ENCODE data around the gene CDH16.
"Not testable (repeated sequence)": the region's sequence is repeated elsewhere in the genome, so short reads cannot be mapped to it uniquely, and the experiment has no call there.

The CDH16 gene

DNA sequence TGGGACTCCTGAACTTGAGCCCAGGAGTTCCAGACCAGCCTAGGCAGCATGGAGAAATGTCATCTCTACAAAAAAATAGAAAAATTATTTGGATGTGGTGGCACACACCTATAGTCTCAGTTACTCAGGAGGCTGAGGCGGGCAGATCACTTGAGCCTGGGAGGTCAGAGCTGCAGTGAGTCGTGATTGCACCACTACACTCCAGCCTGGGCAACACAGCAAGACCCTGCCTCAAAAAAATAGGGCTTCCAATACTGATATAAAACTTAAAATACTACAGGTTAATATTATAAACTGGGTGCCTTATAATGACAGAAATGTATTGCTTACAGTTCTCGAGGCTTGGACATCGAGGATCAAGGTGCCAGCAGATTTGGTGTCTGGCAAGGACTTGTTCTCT is 27.3 kb upstream of the CDH16 start:
- H3K79me2 ChIP-seq (ENCODE audit: control insufficient read depth, insufficient read depth, low read length, poor library complexity), result no peaks in the 10 kb centered on the region
- no peak overlapping the region for H4K12ac ChIP-seq (ENCODE audit: low read depth, low read length)
- H2BK5ac ChIP-seq (ENCODE audit: low read depth, low read length, poor library complexity), result no peak overlapping the region
- peaks cover 2% of the 10 kb centered on the region for H3K9me3 ChIP-seq (ENCODE audit: insufficient read depth, low read depth, low read length)
- no peak overlapping the region for H2BK120ac ChIP-seq (ENCODE audit: insufficient read depth, low read length, poor library complexity)
- no peak for DNase-seq
- H3K9ac ChIP-seq (ENCODE audit: low read length), result no peak overlapping the region
- no peak overlapping the region for H4K8ac ChIP-seq (ENCODE audit: low read depth, low read length)
- H2AFZ ChIP-seq (ENCODE audit: insufficient read depth, low read length, poor library complexity), result no peak overlapping the region
- peaks cover 21% of the 10 kb centered on the region for H3K27me3 ChIP-seq (ENCODE audit: insufficient read depth, low read length)
- H3K4me1 ChIP-seq (ENCODE audit: control insufficient read depth in 1 of 2, insufficient read depth in 2 of 2, low read length in 2 of 2), result no peaks in the 10 kb centered on the region
- no peak overlapping the region for H2BK12ac ChIP-seq (ENCODE audit: low read length)
- WGBS (ENCODE audit: extremely low coverage, insufficient coverage, insufficient read length), result no CpG with 5 or more reads among the region's 4 CpGs
- H3K23ac ChIP-seq (ENCODE audit: low read length), result no peak overlapping the region
- no peak overlapping the region for H3K4me2 ChIP-seq (ENCODE audit: low read length)
- no peak overlapping the region for H3K18ac ChIP-seq (ENCODE audit: low read length)
- peaks cover 29 to 30% of the 10 kb centered on the region in 2 experiments for H3K36me3 ChIP-seq (ENCODE audit: control insufficient read depth in 1 of 2, insufficient read depth in 2 of 2, low read length in 2 of 2)
- no peak overlapping the region for H3K27ac ChIP-seq (ENCODE audit: low read depth, low read length)
- no peak overlapping the region for H3K4ac ChIP-seq (ENCODE audit: low read depth, low read length)
- H3K79me1 ChIP-seq (ENCODE audit: low read length), result no peaks in the 10 kb centered on the region
- H4K91ac ChIP-seq (ENCODE audit: low read depth, low read length), result no peak overlapping the region
- no peak overlapping the region for H3K4me3 ChIP-seq (ENCODE audit: low read depth, low read length)
- H2AK5ac ChIP-seq (ENCODE audit: low read length), result no peak overlapping the region
- H3K14ac ChIP-seq (ENCODE audit: low read length), result no peak overlapping the region

GRCh38 chr16:66944971-66945370 is 26.3 kb upstream of the CDH16 start:
- not testable (repeated sequence) for H3K79me1 ChIP-seq (ENCODE audit: low read length); H3K4ac ChIP-seq (ENCODE audit: low read depth, low read length); DNase-seq; H4K12ac ChIP-seq (ENCODE audit: low read depth, low read length); H2BK120ac ChIP-seq (ENCODE audit: insufficient read depth, low read length, poor library complexity); H2AFZ ChIP-seq (ENCODE audit: insufficient read depth, low read length, poor library complexity); H2BK5ac ChIP-seq (ENCODE audit: low read depth, low read length, poor library complexity); H3K4me2 ChIP-seq (ENCODE audit: low read length); H3K79me2 ChIP-seq (ENCODE audit: control insufficient read depth, insufficient read depth, low read length, poor library complexity); H3K4me1 ChIP-seq (ENCODE audit: control insufficient read depth in 1 of 2, insufficient read depth in 2 of 2, low read length in 2 of 2); H4K8ac ChIP-seq (ENCODE audit: low read depth, low read length); H2AK5ac ChIP-seq (ENCODE audit: low read length); H3K18ac ChIP-seq (ENCODE audit: low read length); H3K9ac ChIP-seq (ENCODE audit: low read length); H3K23ac ChIP-seq (ENCODE audit: low read length); H2BK12ac ChIP-seq (ENCODE audit: low read length); H3K4me3 ChIP-seq (ENCODE audit: low read depth, low read length); H3K9me3 ChIP-seq (ENCODE audit: insufficient read depth, low read depth, low read length); H3K14ac ChIP-seq (ENCODE audit: low read length); H4K91ac ChIP-seq (ENCODE audit: low read depth, low read length); H3K27ac ChIP-seq (ENCODE audit: low read depth, low read length)
- Histone ChIP-seq H3K36me3 (ENCODE audit: control insufficient read depth in 1 of 2, insufficient read depth in 2 of 2, low read length in 2 of 2) (peaks cover 38 to 40% of the 10 kb centered on the region in 2 experiments), H3K27me3 (ENCODE audit: insufficient read depth, low read length) (peaks cover 21% of the 10 kb centered on the region)
- no CpG with 5 or more reads among the region's 9 CpGs for WGBS (ENCODE audit: extremely low coverage, insufficient coverage, insufficient read length)

GRCh38 chr16:66944054-66944441 is 25.4 kb upstream of the CDH16 start:
- Histone ChIP-seq H4K12ac (ENCODE audit: low read depth, low read length) (no peak overlapping the region), H3K9me3 (ENCODE audit: insufficient read depth, low read depth, low read length) (peaks cover 2% of the 10 kb centered on the region), H3K23ac (ENCODE audit: low read length) (no peak overlapping the region), H2AFZ (ENCODE audit: insufficient read depth, low read length, poor library complexity) (no peak overlapping the region), H3K36me3 (ENCODE audit: control insufficient read depth in 1 of 2, insufficient read depth in 2 of 2, low read length in 2 of 2) (peaks cover 42 to 44% of the 10 kb centered on the region in 2 experiments), H3K4ac (ENCODE audit: low read depth, low read length) (no peak overlapping the region), H2AK5ac (ENCODE audit: low read length) (no peak overlapping the region), H3K4me1 (ENCODE audit: control insufficient read depth in 1 of 2, insufficient read depth in 2 of 2, low read length in 2 of 2) (no peaks in the 10 kb centered on the region), H3K4me3 (ENCODE audit: low read depth, low read length) (no peak overlapping the region), H4K91ac (ENCODE audit: low read depth, low read length) (no peak overlapping the region), H3K18ac (ENCODE audit: low read length) (no peak overlapping the region), H3K14ac (ENCODE audit: low read length) (no peak overlapping the region), H2BK12ac (ENCODE audit: low read length) (no peak overlapping the region), H3K9ac (ENCODE audit: low read length) (no peak overlapping the region), H3K27ac (ENCODE audit: low read depth, low read length) (no peak overlapping the region), H2BK120ac (ENCODE audit: insufficient read depth, low read length, poor library complexity) (no peak overlapping the region), H2BK5ac (ENCODE audit: low read depth, low read length, poor library complexity) (no peak overlapping the region), H3K27me3 (ENCODE audit: insufficient read depth, low read length) (peaks cover 14% of the 10 kb centered on the region), H4K8ac (ENCODE audit: low read depth, low read length) (no peak overlapping the region), H3K79me1 (ENCODE audit: low read length) (no peaks in the 10 kb centered on the region), H3K79me2 (ENCODE audit: control insufficient read depth, insufficient read depth, low read length, poor library complexity) (no peaks in the 10 kb centered on the region), H3K4me2 (ENCODE audit: low read length) (no peak overlapping the region)
- no peak for DNase-seq
- WGBS (ENCODE audit: extremely low coverage, insufficient coverage, insufficient read length), result no CpG with 5 or more reads among the region's 5 CpGs

DNA sequence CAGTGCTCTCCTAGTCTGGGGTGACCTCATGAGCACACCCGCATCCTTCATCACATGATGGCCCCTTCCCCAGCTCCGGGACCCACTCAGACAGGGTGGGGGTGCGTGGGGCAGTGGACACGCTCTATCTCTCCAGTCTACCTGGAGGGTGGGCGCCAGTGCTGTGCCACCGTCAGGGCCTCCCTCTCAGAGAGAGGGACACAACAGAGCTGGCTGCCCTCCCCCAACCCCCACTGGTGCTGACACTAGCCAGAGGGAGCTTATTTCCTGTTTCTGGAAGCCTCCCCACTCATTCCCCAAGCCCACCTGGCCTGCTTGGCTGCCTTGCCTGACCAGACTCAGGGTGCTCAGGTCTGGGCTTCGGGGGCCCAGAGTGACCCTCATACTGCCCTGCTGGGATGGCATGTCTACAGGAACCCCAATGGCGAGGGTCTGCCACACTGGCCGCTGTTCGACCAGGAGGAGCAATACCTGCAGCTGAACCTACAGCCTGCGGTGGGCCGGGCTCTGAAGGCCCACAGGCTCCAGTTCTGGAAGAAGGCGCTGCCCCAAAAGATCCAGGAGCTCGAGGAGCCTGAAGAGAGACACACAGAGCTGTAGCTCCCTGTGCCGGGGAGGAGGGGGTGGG is 24.9 kb upstream of the CDH16 start:
- H2BK5ac ChIP-seq (ENCODE audit: low read depth, low read length, poor library complexity), result no peak overlapping the region
- no peak for DNase-seq
- no peak overlapping the region for H4K91ac ChIP-seq (ENCODE audit: low read depth, low read length)
- H3K9me3 ChIP-seq (ENCODE audit: insufficient read depth, low read depth, low read length), result peaks cover 2% of the 10 kb centered on the region
- H3K79me2 ChIP-seq (ENCODE audit: control insufficient read depth, insufficient read depth, low read length, poor library complexity), result no peaks in the 10 kb centered on the region
- H3K79me1 ChIP-seq (ENCODE audit: low read length), result no peaks in the 10 kb centered on the region
- no peak overlapping the region for H2BK12ac ChIP-seq (ENCODE audit: low read length)
- H4K12ac ChIP-seq (ENCODE audit: low read depth, low read length), result no peak overlapping the region
- no peak overlapping the region for H3K23ac ChIP-seq (ENCODE audit: low read length)
- no peak overlapping the region for H3K18ac ChIP-seq (ENCODE audit: low read length)
- H2AFZ ChIP-seq (ENCODE audit: insufficient read depth, low read length, poor library complexity), result no peak overlapping the region
- H2BK120ac ChIP-seq (ENCODE audit: insufficient read depth, low read length, poor library complexity), result no peak overlapping the region
- H3K4me3 ChIP-seq (ENCODE audit: low read depth, low read length), result no peak overlapping the region
- H3K4me1 ChIP-seq (ENCODE audit: control insufficient read depth in 1 of 2, insufficient read depth in 2 of 2, low read length in 2 of 2), result no peaks in the 10 kb centered on the region
- peaks cover 9% of the 10 kb centered on the region for H3K27me3 ChIP-seq (ENCODE audit: insufficient read depth, low read length)
- peaks cover 44 to 46% of the 10 kb centered on the region in 2 experiments for H3K36me3 ChIP-seq (ENCODE audit: control insufficient read depth in 1 of 2, insufficient read depth in 2 of 2, low read length in 2 of 2)
- no CpG with 5 or more reads among the region's 15 CpGs for WGBS (ENCODE audit: extremely low coverage, insufficient coverage, insufficient read length)
- H3K14ac ChIP-seq (ENCODE audit: low read length), result no peak overlapping the region
- H3K27ac ChIP-seq (ENCODE audit: low read depth, low read length), result no peak overlapping the region
- H3K4ac ChIP-seq (ENCODE audit: low read depth, low read length), result no peak overlapping the region
- H3K4me2 ChIP-seq (ENCODE audit: low read length), result no peak overlapping the region
- no peak overlapping the region for H2AK5ac ChIP-seq (ENCODE audit: low read length)
- H4K8ac ChIP-seq (ENCODE audit: low read depth, low read length), result no peak overlapping the region
- H3K9ac ChIP-seq (ENCODE audit: low read length), result no peak overlapping the region

Data from trophoblast cell (in vitro differentiated cells and primary cell).